HEK293 (cell line): ENCODE results near the gene KLLN.
"Not testable (repeated sequence)": the region's sequence is repeated elsewhere in the genome, so short reads cannot be mapped to it uniquely, and the experiment has no call there.

ENCODE experiments used
- CTCF ChIA-PET: fragments of 350-600 bp; formaldehyde crosslinking; extraction: SDS; loops from one replicate; lab custom pipeline; 2021; ENCODE audit warnings: antibody characterized with exemption; lab: Yijun Ruan, JAX
- POLR2A ChIA-PET: fragments of 300-600 bp; formaldehyde crosslinking; extraction: SDS; loops from one replicate; lab custom pipeline; 2020; ENCODE audit warnings: antibody characterized with exemption, inconsistent platforms; lab: Yijun Ruan, JAX
- H3K27ac ChIP-seq: fragments of 200-500 bp; sonication (Bioruptor generic); 2 replicates; pipeline ENCODE4 v1.5.1; 2014; ENCODE audit warnings: low read depth, low read length, control low read depth, inconsistent platforms; ENCODE audit errors: extremely low read depth
- H3K36me3 ChIP-seq, 2 experiments: fragments of 200-500 bp in 1 of 2; sonication (Bioruptor generic) in 1 of 2; 1 replicate in 1 of 2; 2 replicates in 1 of 2; pipeline ENCODE4 v1.5.1; 2014 to 2017; ENCODE audit warnings: inconsistent platforms in 2 of 2, low read length in 2 of 2; ENCODE audit not compliant: control insufficient read depth in 2 of 2, insufficient read depth in 1 of 2
- H3K4me1 ChIP-seq: fragments of 200-500 bp; sonication (Bioruptor generic); 2 replicates; pipeline ENCODE4 v1.5.1; 2014; ENCODE audit warnings: mild to moderate bottlenecking, low read length, inconsistent platforms; ENCODE audit not compliant: control insufficient read depth, insufficient read depth
- H3K4me3 ChIP-seq: 2 replicates; pipeline ENCODE4 v1.5.1; 2011; ENCODE audit warnings: low read depth, mild to moderate bottlenecking, control low read depth, low read length, moderate library complexity
- H3K9me3 ChIP-seq: fragments of 200-500 bp; sonication (Bioruptor generic); 2 replicates; pipeline ENCODE4 v1.5.1; 2014; ENCODE audit warnings: low read depth, low read length, inconsistent platforms; ENCODE audit not compliant: control insufficient read depth, insufficient read depth
- BCL11A ChIP-seq: fragments of 450-650 bp; formaldehyde crosslinking; IDR thresholded peaks from 2 replicates; pipeline ENCODE4 v1.5.1; 2016; ENCODE audit warnings: low read depth, missing biosample characterization, missing genetic modification characterization
- BCL11B ChIP-seq: fragments of 450-650 bp; formaldehyde crosslinking; IDR thresholded peaks from 2 replicates; pipeline ENCODE4 v1.5.1; 2016; ENCODE audit warnings: low read depth, missing biosample characterization, missing genetic modification characterization
- GLIS1 ChIP-seq: fragments of 450-650 bp; formaldehyde crosslinking; IDR thresholded peaks from 2 replicates; pipeline ENCODE4 v1.5.1; 2016; ENCODE audit warnings: missing biosample characterization, missing genetic modification characterization
- HOXD13 ChIP-seq: sonication (generic); formaldehyde crosslinking; IDR thresholded peaks from 2 replicates; pipeline ENCODE4 v1.8.0; 2022; ENCODE audit warnings: missing genetic modification reagents, borderline replicate concordance
- IKZF3 ChIP-seq: fragments of 450-650 bp; IDR thresholded peaks from 2 replicates; pipeline ENCODE4 v1.5.0; 2018; ENCODE audit warnings: missing biosample characterization, mild to moderate bottlenecking, missing genetic modification characterization, moderate library complexity
- KLF10 ChIP-seq: fragments of 450-650 bp; IDR thresholded peaks from 2 replicates; pipeline ENCODE4 v1.5.1; 2018; ENCODE audit warnings: missing biosample characterization, mild to moderate bottlenecking, missing genetic modification characterization
- KLF7 ChIP-seq: fragments of 450-650 bp; formaldehyde crosslinking; IDR thresholded peaks from 2 replicates; pipeline ENCODE4 v1.5.1; 2016; ENCODE audit warnings: missing biosample characterization, missing genetic modification characterization, borderline replicate concordance
- SP7 ChIP-seq: fragments of 450-650 bp; formaldehyde crosslinking; IDR thresholded peaks from 2 replicates; pipeline ENCODE4 v1.5.1; 2016; ENCODE audit warnings: missing biosample characterization, missing genetic modification characterization
- TRIM28 ChIP-seq: IDR thresholded peaks from 2 replicates; pipeline ENCODE4 v1.6.1; 2011; ENCODE audit warnings: low read length, control low read depth, borderline replicate concordance
- ZFP3 ChIP-seq: fragments of 450-650 bp; formaldehyde crosslinking; IDR thresholded peaks from 2 replicates; pipeline ENCODE4 v1.5.1; 2016; ENCODE audit warnings: low read depth, missing biosample characterization, missing genetic modification characterization
- ZNF112 ChIP-seq: fragments of 450-650 bp; formaldehyde crosslinking; IDR thresholded peaks from 2 replicates; pipeline ENCODE4 v1.5.0; 2017; ENCODE audit warnings: missing biosample characterization, missing genetic modification characterization
- ZNF146 ChIP-seq: fragments of 450-650 bp; formaldehyde crosslinking; IDR thresholded peaks from 2 replicates; pipeline ENCODE4 v1.5.1; 2016; ENCODE audit warnings: missing biosample characterization, missing genetic modification characterization
- ZNF24 ChIP-seq: fragments of 450-650 bp; formaldehyde crosslinking; IDR thresholded peaks from 2 replicates; pipeline ENCODE4 v1.5.1; 2016; ENCODE audit warnings: missing biosample characterization, missing genetic modification characterization
- ZNF335 ChIP-seq: fragments of 450-650 bp; formaldehyde crosslinking; conservative IDR thresholded peaks from 2 replicates; pipeline ENCODE4 v1.5.1; 2016; ENCODE audit warnings: missing biosample characterization, missing genetic modification characterization
- ZNF654 ChIP-seq: fragments of 450-650 bp; formaldehyde crosslinking; IDR thresholded peaks from 2 replicates; pipeline ENCODE4 v1.5.1; 2016; ENCODE audit warnings: low read depth, missing biosample characterization, missing genetic modification characterization
- ZNF660 ChIP-seq: fragments of 450-650 bp; IDR thresholded peaks from 2 replicates; pipeline ENCODE4 v1.5.1; 2018; ENCODE audit warnings: missing biosample characterization, mild to moderate bottlenecking, missing genetic modification characterization
- TF ChIP-seq, protein P1 (sequence below): fragments of 450-650 bp; formaldehyde crosslinking; IDR thresholded peaks from 2 replicates; pipeline ENCODE4 v1.5.0; 2017; ENCODE audit warnings: missing biosample characterization, missing genetic modification characterization, borderline replicate concordance
- TF ChIP-seq, protein P2 (sequence below): fragments of 450-650 bp; formaldehyde crosslinking; IDR thresholded peaks from 2 replicates; pipeline ENCODE4 v1.5.1; 2016; ENCODE audit warnings: missing biosample characterization, missing genetic modification characterization, low read depth
- TF ChIP-seq, protein P3 (sequence below): fragments of 450-650 bp; formaldehyde crosslinking; IDR thresholded peaks from 2 replicates; pipeline ENCODE4 v1.5.1; 2016; ENCODE audit warnings: missing biosample characterization, missing genetic modification characterization

Gene KLLN

GRCh38 chr10:87863053-87863943 is at the start of gene KLLN, which contains the start of gene PTEN (continued):
- TF ChIP-seq IKZF3 (tag by site-specific recombination) = peak; percentile 92
- TF ChIP-seq ZNF654 (tag by site-specific recombination) = no peak
- no peak for TF ChIP-seq HOXD13 (CRISPR knock-in tag)
- TF ChIP-seq ZFP3 (tag by site-specific recombination) = no peak
- TF ChIP-seq ZNF660 (tag by site-specific recombination) = peak; percentile 94
- TF ChIP-seq KLF7 (tag by site-specific recombination) = 0 out of 2 replicates have a peak, but pooled peaks have one; percentile 22
- TF ChIP-seq BCL11B (tag by site-specific recombination) = no peak
- TF ChIP-seq, protein P1, sequence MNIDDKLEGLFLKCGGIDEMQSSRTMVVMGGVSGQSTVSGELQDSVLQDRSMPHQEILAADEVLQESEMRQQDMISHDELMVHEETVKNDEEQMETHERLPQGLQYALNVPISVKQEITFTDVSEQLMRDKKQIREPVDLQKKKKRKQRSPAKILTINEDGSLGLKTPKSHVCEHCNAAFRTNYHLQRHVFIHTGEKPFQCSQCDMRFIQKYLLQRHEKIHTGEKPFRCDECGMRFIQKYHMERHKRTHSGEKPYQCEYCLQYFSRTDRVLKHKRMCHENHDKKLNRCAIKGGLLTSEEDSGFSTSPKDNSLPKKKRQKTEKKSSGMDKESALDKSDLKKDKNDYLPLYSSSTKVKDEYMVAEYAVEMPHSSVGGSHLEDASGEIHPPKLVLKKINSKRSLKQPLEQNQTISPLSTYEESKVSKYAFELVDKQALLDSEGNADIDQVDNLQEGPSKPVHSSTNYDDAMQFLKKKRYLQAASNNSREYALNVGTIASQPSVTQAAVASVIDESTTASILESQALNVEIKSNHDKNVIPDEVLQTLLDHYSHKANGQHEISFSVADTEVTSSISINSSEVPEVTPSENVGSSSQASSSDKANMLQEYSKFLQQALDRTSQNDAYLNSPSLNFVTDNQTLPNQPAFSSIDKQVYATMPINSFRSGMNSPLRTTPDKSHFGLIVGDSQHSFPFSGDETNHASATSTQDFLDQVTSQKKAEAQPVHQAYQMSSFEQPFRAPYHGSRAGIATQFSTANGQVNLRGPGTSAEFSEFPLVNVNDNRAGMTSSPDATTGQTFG (tag by site-specific recombination) = no peak
- TF ChIP-seq SP7 (tag by site-specific recombination) = peak; percentile 43; the same call in 1 of the 2 replicates
- TF ChIP-seq BCL11A (tag by site-specific recombination) = no peak
- no peak for TF ChIP-seq ZNF112 (tag by site-specific recombination)
- TF ChIP-seq ZNF24 (tag by site-specific recombination) = no peak
- TF ChIP-seq KLF10 (tag by site-specific recombination) = peak; percentile 81
- TF ChIP-seq, protein P2, sequence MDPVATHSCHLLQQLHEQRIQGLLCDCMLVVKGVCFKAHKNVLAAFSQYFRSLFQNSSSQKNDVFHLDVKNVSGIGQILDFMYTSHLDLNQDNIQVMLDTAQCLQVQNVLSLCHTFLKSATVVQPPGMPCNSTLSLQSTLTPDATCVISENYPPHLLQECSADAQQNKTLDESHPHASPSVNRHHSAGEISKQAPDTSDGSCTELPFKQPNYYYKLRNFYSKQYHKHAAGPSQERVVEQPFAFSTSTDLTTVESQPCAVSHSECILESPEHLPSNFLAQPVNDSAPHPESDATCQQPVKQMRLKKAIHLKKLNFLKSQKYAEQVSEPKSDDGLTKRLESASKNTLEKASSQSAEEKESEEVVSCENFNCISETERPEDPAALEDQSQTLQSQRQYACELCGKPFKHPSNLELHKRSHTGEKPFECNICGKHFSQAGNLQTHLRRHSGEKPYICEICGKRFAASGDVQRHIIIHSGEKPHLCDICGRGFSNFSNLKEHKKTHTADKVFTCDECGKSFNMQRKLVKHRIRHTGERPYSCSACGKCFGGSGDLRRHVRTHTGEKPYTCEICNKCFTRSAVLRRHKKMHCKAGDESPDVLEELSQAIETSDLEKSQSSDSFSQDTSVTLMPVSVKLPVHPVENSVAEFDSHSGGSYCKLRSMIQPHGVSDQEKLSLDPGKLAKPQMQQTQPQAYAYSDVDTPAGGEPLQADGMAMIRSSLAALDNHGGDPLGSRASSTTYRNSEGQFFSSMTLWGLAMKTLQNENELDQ (tag by site-specific recombination) = no peak
- no peak; the same call in 1 of the 2 replicates for TF ChIP-seq TRIM28
- TF ChIP-seq ZNF335 (tag by site-specific recombination) = peak; percentile 68
- TF ChIP-seq GLIS1 (tag by site-specific recombination) = peak; percentile 48

GRCh38 chr10:87903396-87903795 is 40.1 kb upstream of the KLLN start:
- CTCF ChIA-PET, H3K4me1 ChIP-seq, H3K4me3 ChIP-seq, POLR2A ChIA-PET, H3K9me3 ChIP-seq, H3K36me3 ChIP-seq, H3K27ac ChIP-seq: not testable (repeated sequence)

- H3K27ac ChIP-seq, H3K4me1 ChIP-seq, H3K36me3 ChIP-seq, POLR2A ChIA-PET, H3K9me3 ChIP-seq, H3K4me3 ChIP-seq, CTCF ChIA-PET: not testable (repeated sequence)
- peak; percentile 86 for TF ChIP-seq ZNF146 (tag by site-specific recombination)
- TF ChIP-seq, protein P3, sequence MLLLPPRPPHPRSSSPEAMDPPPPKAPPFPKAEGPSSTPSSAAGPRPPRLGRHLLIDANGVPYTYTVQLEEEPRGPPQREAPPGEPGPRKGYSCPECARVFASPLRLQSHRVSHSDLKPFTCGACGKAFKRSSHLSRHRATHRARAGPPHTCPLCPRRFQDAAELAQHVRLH (tag by site-specific recombination) = peak; percentile 68
Measured at GRCh38 chr10:87897957-87898356, 34.6 kb upstream of the KLLN start.
